Gastrocnemius medialis (tissue), 4 donors: ENCODE measurements around the gene PGP. TPM values are rescaled to one million over a fixed set of nuclear protein-coding genes. Genes with fewer than 3 reads are reported as not detected.

Source experiments
- ATAC-seq, 2 donors: fragments of 150-250 bp; one replicate each; pipeline ENCODE4 v1.9.1; 2016
- DNase-seq, 2 donors: peaks; one replicate each; pipeline ENCODE4 v3.0.0-alpha.2; 2019
- H3K27ac ChIP-seq, 4 donors: fragments of 200-600 bp; sonication (generic); 1 replicate in 1 of 4; 2 replicates in 3 of 4; pipeline ENCODE4 v1.5.1; 2016 to 2018; ENCODE audit warnings: mild to moderate bottlenecking in 2 of 4, moderate library complexity in 1 of 4
- H3K27me3 ChIP-seq, 3 donors: fragments of 200-600 bp; sonication (generic) in 2 of 3; 1 replicate in 1 of 3; 2 replicates in 2 of 3; pipeline versions ENCODE4 v1.5.1 to v1.6.0; 2016 to 2019; ENCODE audit warnings: mild to moderate bottlenecking in 1 of 3, moderate library complexity in 1 of 3
- H3K36me3 ChIP-seq, 2 donors: fragments of 200-600 bp; sonication (generic) in 1 of 2; one replicate each; pipeline ENCODE4 v1.5.1; 2017 to 2018
- H3K4me1 ChIP-seq, 2 donors: fragments of 200-600 bp; sonication (generic) in 1 of 2; one replicate each; pipeline ENCODE4 v1.5.1; 2016 to 2017; ENCODE audit warnings: mild to moderate bottlenecking in 2 of 2
- H3K4me3 ChIP-seq, 4 donors: fragments of 200-600 bp; sonication (generic) in 3 of 4; 1 replicate in 1 of 4; 2 replicates in 3 of 4; pipeline ENCODE4 v1.5.1; 2016 to 2019; ENCODE audit warnings: mild to moderate bottlenecking in 2 of 4
- H3K9me3 ChIP-seq, 3 donors: fragments of 200-600 bp; sonication (generic) in 2 of 3; 1 replicate in 1 of 3; 2 replicates in 2 of 3; pipeline ENCODE4 v1.5.1; 2016 to 2019
- CTCF ChIP-seq, 5 experiments: fragments of 450-650 bp in 3 of 5; fragments of 200-600 bp in 2 of 5; sonication (generic) in 2 of 5; IDR thresholded peaks in 4 of 5; conservative IDR thresholded peaks in 1 of 5; 1 replicate in 4 of 5; 2 replicates in 1 of 5; pipeline ENCODE4 v1.5.1; 2016 to 2019; ENCODE audit warnings: antibody characterized with exemption in 5 of 5, mild to moderate bottlenecking in 3 of 5, moderate library complexity in 3 of 5
- POLR2A ChIP-seq, 2 donors: fragments of 450-650 bp; IDR thresholded peaks; one replicate each; pipeline ENCODE4 v1.6.1; 2017; ENCODE audit warnings: antibody characterized with exemption in 2 of 2, mild to moderate bottlenecking in 2 of 2, moderate library complexity in 2 of 2
- in situ Hi-C, 4 donors: fragments of 200-750 bp; cut with MboI; loops; one replicate each; pipeline versions ENCODE4 v1.15.0 to v1.8.0; 2017; ENCODE audit warnings: low sequenced_read_pairs in 4 of 4
- intact Hi-C: fragments of 100-400 bp; cut with DNase I; formaldehyde crosslinking; loops from one replicate; pipeline ENCODE4 v1.15.1; 2023; ENCODE audit warnings: low total_unique reads
- total RNA-seq, 4 donors: library from RNA; depleted of rRNA; stranded (reverse); fragments of >200 nt; gene quantifications; one replicate each; pipeline versions ENCODE4 v1.1.0 to v1.2.3, GENCODE V29; 2016

PGP gene
- total RNA-seq, 4 donors from 2014 or later, result 19.6 to 43.1 (median 25.6) TPM

- in situ Hi-C loops, result no loop called here
- TF ChIP-seq CTCF (IDR thresholded peaks at IDR 0.05 in 4 of 5, conservative IDR thresholded peaks at IDR 0.05 in 1 of 5), result no peak
- TF ChIP-seq POLR2A (IDR thresholded peaks at IDR 0.05), result no peak
- DNase-seq, result no peak
- Histone ChIP-seq H3K4me3 (no peak overlapping the region), H3K27ac (no peak overlapping the region), H3K9me3 (no peaks in the 10 kb centered on the region), H3K36me3 (peaks cover 0 to 35% of the 10 kb centered on the region in 2 donors), H3K27me3 (no peaks in the 10 kb centered on the region), H3K4me1 (peaks cover 48% of the 10 kb centered on the region in 2 donors)
- ATAC-seq, result no peak
- intact Hi-C loops, result no loop called here
Observed at GRCh38 chr16:2208308-2208707, 6.3 kb downstream of the PGP start.

DNA sequence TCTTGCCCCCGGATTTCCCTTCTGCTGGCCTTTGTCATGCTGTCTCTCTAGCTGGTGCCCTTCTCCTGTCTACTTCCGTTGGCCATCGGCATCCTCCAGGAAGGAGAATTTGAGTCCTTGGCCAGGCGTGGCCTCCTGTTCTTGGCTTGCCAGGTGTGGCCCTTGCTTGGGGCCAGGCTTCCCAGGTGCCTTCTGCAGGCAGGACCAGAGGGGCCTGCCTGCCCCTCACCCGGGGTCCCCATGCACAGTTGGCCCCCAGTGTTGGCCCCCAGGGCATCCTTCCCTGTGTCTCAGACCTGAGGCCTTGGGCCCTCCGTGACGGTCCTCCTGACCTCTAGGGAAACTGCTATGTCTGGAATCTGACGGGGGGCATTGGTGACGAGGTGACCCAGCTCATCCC, 6.8 kb downstream of the PGP start:
- H3K4me1 ChIP-seq, result peaks cover 44 to 45% of the 10 kb centered on the region in 2 donors

DNA sequence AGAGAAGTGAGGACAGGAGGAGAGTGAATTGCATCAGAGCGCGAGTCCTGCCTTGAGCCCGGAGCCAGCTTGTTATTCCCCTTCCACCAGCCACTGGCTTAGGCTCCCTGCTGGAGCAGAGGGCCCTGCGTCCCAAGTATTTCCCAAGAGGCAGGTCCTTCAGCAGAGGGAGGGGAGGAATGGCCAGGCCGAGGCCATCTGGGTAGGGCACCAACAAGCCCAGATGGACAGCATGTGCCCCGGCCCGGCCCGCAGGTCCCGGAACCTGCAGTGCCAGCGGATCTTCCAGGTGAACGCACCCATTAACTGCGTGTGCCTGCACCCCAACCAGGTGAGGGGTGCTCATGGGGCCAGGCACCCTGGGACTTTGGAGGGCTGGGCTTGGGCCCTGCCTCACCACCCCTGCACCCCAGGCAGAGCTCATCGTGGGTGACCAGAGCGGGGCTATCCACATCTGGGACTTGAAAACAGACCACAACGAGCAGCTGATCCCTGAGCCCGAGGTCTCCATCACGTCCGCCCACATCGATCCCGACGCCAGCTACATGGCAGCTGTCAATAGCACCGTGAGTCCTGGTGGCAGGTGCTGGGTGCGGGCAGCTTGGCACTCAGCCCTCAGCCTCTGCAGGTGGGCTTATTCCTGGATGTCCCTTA, 7.7 kb downstream of the PGP start:
- H3K4me1 ChIP-seq, result peaks cover 35% of the 10 kb centered on the region in 2 donors
- TF ChIP-seq POLR2A (IDR thresholded peaks at IDR 0.05) (no peak), CTCF (IDR thresholded peaks at IDR 0.05 in 4 of 5, conservative IDR thresholded peaks at IDR 0.05 in 1 of 5) (no peak)
- peak overlapping the region; percentile 96 to 100 (median 100) for H3K27ac ChIP-seq
- H3K4me3 ChIP-seq, result no peak overlapping the region
- ATAC-seq, result no peak
- no peaks in the 10 kb centered on the region for H3K9me3 ChIP-seq
- H3K36me3 ChIP-seq, result peaks cover 0 to 35% of the 10 kb centered on the region in 2 donors
- in situ Hi-C loops (no loop called here), intact Hi-C loops (no loop called here)
- DNase-seq, result no peak
- H3K27me3 ChIP-seq, result no peaks in the 10 kb centered on the region

More for the DNA sequence above, 6.8 kb downstream of the PGP start:
- no peak overlapping the region for H3K27ac ChIP-seq
- H3K36me3 ChIP-seq, result peaks cover 0 to 35% of the 10 kb centered on the region in 2 donors
- no peak for DNase-seq
- TF ChIP-seq CTCF (IDR thresholded peaks at IDR 0.05 in 4 of 5, conservative IDR thresholded peaks at IDR 0.05 in 1 of 5) (no peak), POLR2A (IDR thresholded peaks at IDR 0.05) (no peak)
- no peak overlapping the region for H3K4me3 ChIP-seq
- ATAC-seq, result no peak
- no peaks in the 10 kb centered on the region for H3K27me3 ChIP-seq
- H3K9me3 ChIP-seq, result no peaks in the 10 kb centered on the region
- in situ Hi-C loops (no loop called here), intact Hi-C loops (no loop called here)

GRCh38 chr16:2206420-2206779, 8.2 kb downstream of the PGP start:
- TF ChIP-seq POLR2A (IDR thresholded peaks at IDR 0.05) (no peak), CTCF (IDR thresholded peaks at IDR 0.05 in 4 of 5, conservative IDR thresholded peaks at IDR 0.05 in 1 of 5) (no peak)
- Histone ChIP-seq H3K27me3 (no peaks in the 10 kb centered on the region), H3K9me3 (no peaks in the 10 kb centered on the region), H3K36me3 (peaks cover 0 to 35% of the 10 kb centered on the region in 2 donors), H3K4me3 (peak overlapping the region in 3 of 4 donors; percentile 82 to 94 (median 90)), H3K4me1 (peaks cover 30% of the 10 kb centered on the region in 2 donors), H3K27ac (peak overlapping the region; percentile 96 to 100 (median 100))
- intact Hi-C loops, result no loop called here
- DNase-seq (no peak), ATAC-seq (no peak)
- in situ Hi-C loops, result no loop called here
